ENCODE results near the gene GTF3C5.
"Not testable (repeated sequence)": the region's sequence is repeated elsewhere in the genome, so short reads cannot be mapped to it uniquely, and the experiment has no call there.

The GTF3C5 gene

DNA sequence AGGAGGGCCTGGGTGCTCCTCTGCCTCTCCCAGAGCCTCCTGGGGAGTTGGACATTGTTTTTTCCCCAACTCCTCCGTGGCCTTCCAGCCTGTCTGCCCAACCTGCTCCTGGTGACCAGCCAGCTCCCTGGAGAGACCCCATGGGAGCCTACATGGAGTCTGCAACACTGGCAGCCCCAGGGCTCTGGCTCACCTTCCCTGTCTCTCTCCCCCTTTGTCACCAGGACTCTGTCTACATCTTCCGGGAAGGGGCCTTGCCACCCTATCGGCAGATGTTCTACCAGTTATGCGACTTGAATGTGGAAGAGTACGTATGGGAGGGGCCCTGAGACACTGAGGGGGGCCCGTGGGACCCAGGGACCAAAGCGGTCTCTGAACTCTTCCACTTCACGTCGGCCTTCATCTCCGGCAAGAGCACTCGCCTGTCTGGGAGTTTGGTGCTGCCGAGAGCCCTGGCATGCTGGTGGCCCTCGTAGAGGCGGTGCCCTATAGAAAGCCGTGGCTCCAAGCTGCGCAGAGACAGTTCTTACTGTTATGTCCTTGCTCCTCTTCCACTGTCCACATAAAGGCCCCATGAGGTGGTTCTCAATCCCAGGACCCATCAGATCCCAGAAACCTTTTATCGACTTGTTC is 25.1 kb downstream of the GTF3C5 start:
- Histone ChIP-seq H3K27ac (ENCODE audit: low read length) (no peak overlapping the region), H3K9me3 (ENCODE audit: control insufficient read depth in 2 of 2, low read length in 2 of 2) (no peaks in the 10 kb centered on the region), H3K36me3 (ENCODE audit: control insufficient read depth in 2 of 2, insufficient read depth in 2 of 2, low read length in 2 of 2) (peaks cover 33 to 46% of the 10 kb centered on the region in 2 donors)

DNA sequence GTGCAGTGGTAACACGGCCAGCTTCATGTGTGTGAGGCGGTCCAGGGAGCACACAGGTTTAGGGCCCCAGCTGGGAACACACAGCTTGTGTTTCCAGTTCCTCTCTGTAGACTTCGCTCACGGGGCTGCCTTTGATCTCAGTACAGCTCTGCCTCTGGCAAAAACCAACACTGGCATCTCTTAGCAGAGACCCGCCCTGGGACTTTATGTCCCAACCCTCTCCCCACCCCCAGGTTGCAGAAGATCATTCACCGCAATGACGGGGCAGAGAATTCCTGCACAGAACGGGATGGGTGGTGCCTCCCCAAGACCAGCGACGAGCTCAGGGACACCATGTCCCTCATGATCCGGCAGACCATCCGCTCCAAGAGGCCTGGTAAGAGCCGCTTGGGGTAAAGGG is 25.7 kb downstream of the GTF3C5 start:
- Histone ChIP-seq H3K4me3 (ENCODE audit: low read length in 2 of 2) (no peak overlapping the region), H3K4me1 (ENCODE audit: control insufficient read depth, insufficient read depth, low read length) (peaks cover 2% of the 10 kb centered on the region), H3K9ac (ENCODE audit: low read length in 2 of 2) (no peak overlapping the region), H3K27me3 (ENCODE audit: control insufficient read depth in 1 of 2, insufficient read depth in 2 of 2, low read length in 2 of 2) (no peaks in the 10 kb centered on the region), H3K27ac (ENCODE audit: low read length) (no peak overlapping the region), H3K36me3 (ENCODE audit: control insufficient read depth in 2 of 2, insufficient read depth in 2 of 2, low read length in 2 of 2) (peaks cover 28 to 40% of the 10 kb centered on the region in 2 donors), H3K9me3 (ENCODE audit: control insufficient read depth in 2 of 2, low read length in 2 of 2) (no peaks in the 10 kb centered on the region)

More for the DNA sequence above, 25.1 kb downstream of the GTF3C5 start:
- Histone ChIP-seq H3K4me3 (ENCODE audit: low read length in 2 of 2) (no peak overlapping the region), H3K9ac (ENCODE audit: low read length in 2 of 2) (no peak overlapping the region), H3K4me1 (ENCODE audit: control insufficient read depth, insufficient read depth, low read length) (peaks cover 2% of the 10 kb centered on the region), H3K27me3 (ENCODE audit: control insufficient read depth in 1 of 2, insufficient read depth in 2 of 2, low read length in 2 of 2) (no peaks in the 10 kb centered on the region)

DNA sequence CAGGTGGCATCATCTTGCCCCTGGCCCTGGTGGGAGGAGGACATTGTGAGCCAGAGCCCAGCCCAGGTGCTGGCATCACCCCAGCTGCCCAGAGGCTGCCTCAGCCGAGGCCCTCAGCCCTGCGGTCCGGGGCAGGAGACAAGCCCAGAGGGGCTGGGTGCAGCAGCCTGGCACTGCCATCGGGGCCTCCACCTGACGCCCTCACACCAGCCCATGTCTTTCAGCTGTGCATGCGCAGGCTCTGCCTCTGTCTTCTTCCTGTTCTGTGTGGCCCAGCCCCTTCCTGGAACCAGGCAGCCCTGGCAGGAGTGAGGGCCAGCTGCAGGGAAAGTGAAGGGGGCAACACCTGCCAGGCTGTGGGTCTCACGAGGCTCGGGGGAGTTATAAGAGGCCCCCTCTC is 26.2 kb downstream of the GTF3C5 start:
- no peaks in the 10 kb centered on the region for H3K27me3 ChIP-seq (ENCODE audit: control insufficient read depth in 1 of 2, insufficient read depth in 2 of 2, low read length in 2 of 2)
- H3K36me3 ChIP-seq (ENCODE audit: control insufficient read depth in 2 of 2, insufficient read depth in 2 of 2, low read length in 2 of 2): peaks cover 23 to 36% of the 10 kb centered on the region in 2 donors
- H3K27ac ChIP-seq (ENCODE audit: low read length): no peak overlapping the region
- no peak overlapping the region for H3K4me3 ChIP-seq (ENCODE audit: low read length in 2 of 2)
- no peaks in the 10 kb centered on the region for H3K9me3 ChIP-seq (ENCODE audit: control insufficient read depth in 2 of 2, low read length in 2 of 2)
- peaks cover 2% of the 10 kb centered on the region for H3K4me1 ChIP-seq (ENCODE audit: control insufficient read depth, insufficient read depth, low read length)
- H3K9ac ChIP-seq (ENCODE audit: low read length in 2 of 2): no peak overlapping the region

GRCh38 chr9:133057553-133057952 is 26.8 kb downstream of the GTF3C5 start:
- Histone ChIP-seq H3K4me3 (ENCODE audit: low read length in 2 of 2) (no peak overlapping the region), H3K9me3 (ENCODE audit: control insufficient read depth in 2 of 2, low read length in 2 of 2) (no peaks in the 10 kb centered on the region), H3K27me3 (ENCODE audit: control insufficient read depth in 1 of 2, insufficient read depth in 2 of 2, low read length in 2 of 2) (no peaks in the 10 kb centered on the region), H3K4me1 (ENCODE audit: control insufficient read depth, insufficient read depth, low read length) (peaks cover 2% of the 10 kb centered on the region), H3K36me3 (ENCODE audit: control insufficient read depth in 2 of 2, insufficient read depth in 2 of 2, low read length in 2 of 2) (peaks cover 22 to 34% of the 10 kb centered on the region in 2 donors), H3K9ac (ENCODE audit: low read length in 2 of 2) (no peak overlapping the region), H3K27ac (ENCODE audit: low read length) (no peak overlapping the region)

GRCh38 chr9:133058071-133058470 is 27.3 kb downstream of the GTF3C5 start:
- Histone ChIP-seq H3K4me1 (ENCODE audit: control insufficient read depth, insufficient read depth, low read length) (peaks cover 2% of the 10 kb centered on the region), H3K9ac (ENCODE audit: low read length in 2 of 2) (no peak overlapping the region), H3K27me3 (ENCODE audit: control insufficient read depth in 1 of 2, insufficient read depth in 2 of 2, low read length in 2 of 2) (no peaks in the 10 kb centered on the region), H3K36me3 (ENCODE audit: control insufficient read depth in 2 of 2, insufficient read depth in 2 of 2, low read length in 2 of 2) (peaks cover 22 to 33% of the 10 kb centered on the region in 2 donors), H3K9me3 (ENCODE audit: control insufficient read depth in 2 of 2, low read length in 2 of 2) (no peaks in the 10 kb centered on the region), H3K27ac (ENCODE audit: low read length) (no peak overlapping the region), H3K4me3 (ENCODE audit: low read length in 2 of 2) (no peak overlapping the region)

DNA sequence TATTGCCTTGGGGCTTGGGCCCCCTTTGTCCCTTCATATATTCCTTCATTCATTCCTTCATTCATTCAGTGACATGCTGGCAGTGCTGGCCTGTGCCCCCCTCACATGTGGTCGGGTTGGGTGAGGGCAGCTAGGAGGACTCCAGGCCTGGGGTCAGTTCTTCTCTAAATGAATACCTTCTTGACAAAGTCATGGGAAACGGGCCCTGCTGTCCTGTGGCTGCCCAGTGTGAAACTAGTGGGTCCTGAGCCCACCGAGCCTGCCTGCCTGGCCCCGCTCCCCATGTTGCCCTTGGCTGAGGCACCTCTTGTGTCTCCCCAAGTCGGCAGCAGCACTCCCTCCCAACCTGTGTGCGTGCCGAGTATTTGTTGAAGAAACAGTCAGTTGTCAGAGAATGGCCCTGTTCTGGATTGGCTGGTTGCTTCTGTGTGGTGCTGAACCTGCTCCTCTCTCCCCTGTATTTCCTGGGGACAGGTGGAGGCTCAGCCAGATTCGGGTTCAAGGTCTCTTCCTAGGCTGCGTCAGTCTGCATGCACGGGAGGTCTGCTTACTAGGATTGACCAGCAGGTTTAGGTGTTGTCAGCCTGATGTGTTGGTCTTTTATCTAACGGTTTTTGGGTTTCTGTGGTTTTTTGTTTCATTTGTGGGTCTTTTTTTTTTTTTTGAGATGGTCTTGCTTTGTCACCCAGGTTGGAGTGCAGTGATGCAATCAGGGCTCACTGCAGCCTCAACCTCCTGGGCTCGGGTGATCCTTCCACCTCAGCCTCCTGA is 27.9 kb downstream of the GTF3C5 start:
- peaks cover 20 to 30% of the 10 kb centered on the region in 2 donors for H3K36me3 ChIP-seq (ENCODE audit: control insufficient read depth in 2 of 2, insufficient read depth in 2 of 2, low read length in 2 of 2)
- H3K4me3 ChIP-seq (ENCODE audit: low read length in 2 of 2): no peak overlapping the region
- no peak overlapping the region for H3K9ac ChIP-seq (ENCODE audit: low read length in 2 of 2)
- no peaks in the 10 kb centered on the region for H3K27me3 ChIP-seq (ENCODE audit: control insufficient read depth in 1 of 2, insufficient read depth in 2 of 2, low read length in 2 of 2)
- H3K4me1 ChIP-seq (ENCODE audit: control insufficient read depth, insufficient read depth, low read length): peaks cover 2% of the 10 kb centered on the region
- no peaks in the 10 kb centered on the region for H3K9me3 ChIP-seq (ENCODE audit: control insufficient read depth in 2 of 2, low read length in 2 of 2)
- no peak overlapping the region for H3K27ac ChIP-seq (ENCODE audit: low read length)

- no peaks in the 10 kb centered on the region for H3K27me3 ChIP-seq (ENCODE audit: control insufficient read depth in 1 of 2, insufficient read depth in 2 of 2, low read length in 2 of 2)
- H3K27ac ChIP-seq (ENCODE audit: low read length): no peak overlapping the region
- no peaks in the 10 kb centered on the region for H3K9me3 ChIP-seq (ENCODE audit: control insufficient read depth in 2 of 2, low read length in 2 of 2)
- H3K36me3 ChIP-seq (ENCODE audit: control insufficient read depth in 2 of 2, insufficient read depth in 2 of 2, low read length in 2 of 2): peaks cover 11 to 23% of the 10 kb centered on the region in 2 donors
- H3K4me3 ChIP-seq (ENCODE audit: low read length in 2 of 2): no peak overlapping the region
- peaks cover 2% of the 10 kb centered on the region for H3K4me1 ChIP-seq (ENCODE audit: control insufficient read depth, insufficient read depth, low read length)
- H3K9ac ChIP-seq (ENCODE audit: low read length in 2 of 2): no peak overlapping the region
Observed at GRCh38 chr9:133059623-133060022, 28.8 kb downstream of the GTF3C5 start.

- peaks cover 5 to 16% of the 10 kb centered on the region in 2 donors for H3K36me3 ChIP-seq (ENCODE audit: control insufficient read depth in 2 of 2, insufficient read depth in 2 of 2, low read length in 2 of 2)
- H3K9ac ChIP-seq (ENCODE audit: low read length in 2 of 2): no peak overlapping the region
- no peaks in the 10 kb centered on the region for H3K9me3 ChIP-seq (ENCODE audit: control insufficient read depth in 2 of 2, low read length in 2 of 2)
- no peaks in the 10 kb centered on the region for H3K4me1 ChIP-seq (ENCODE audit: control insufficient read depth, insufficient read depth, low read length)
- no peak overlapping the region for H3K27ac ChIP-seq (ENCODE audit: low read length)
- H3K4me3 ChIP-seq (ENCODE audit: low read length in 2 of 2): no peak overlapping the region
- no peaks in the 10 kb centered on the region for H3K27me3 ChIP-seq (ENCODE audit: control insufficient read depth in 1 of 2, insufficient read depth in 2 of 2, low read length in 2 of 2)
Observed at GRCh38 chr9:133060417-133060841, 29.6 kb downstream of the GTF3C5 start.

DNA sequence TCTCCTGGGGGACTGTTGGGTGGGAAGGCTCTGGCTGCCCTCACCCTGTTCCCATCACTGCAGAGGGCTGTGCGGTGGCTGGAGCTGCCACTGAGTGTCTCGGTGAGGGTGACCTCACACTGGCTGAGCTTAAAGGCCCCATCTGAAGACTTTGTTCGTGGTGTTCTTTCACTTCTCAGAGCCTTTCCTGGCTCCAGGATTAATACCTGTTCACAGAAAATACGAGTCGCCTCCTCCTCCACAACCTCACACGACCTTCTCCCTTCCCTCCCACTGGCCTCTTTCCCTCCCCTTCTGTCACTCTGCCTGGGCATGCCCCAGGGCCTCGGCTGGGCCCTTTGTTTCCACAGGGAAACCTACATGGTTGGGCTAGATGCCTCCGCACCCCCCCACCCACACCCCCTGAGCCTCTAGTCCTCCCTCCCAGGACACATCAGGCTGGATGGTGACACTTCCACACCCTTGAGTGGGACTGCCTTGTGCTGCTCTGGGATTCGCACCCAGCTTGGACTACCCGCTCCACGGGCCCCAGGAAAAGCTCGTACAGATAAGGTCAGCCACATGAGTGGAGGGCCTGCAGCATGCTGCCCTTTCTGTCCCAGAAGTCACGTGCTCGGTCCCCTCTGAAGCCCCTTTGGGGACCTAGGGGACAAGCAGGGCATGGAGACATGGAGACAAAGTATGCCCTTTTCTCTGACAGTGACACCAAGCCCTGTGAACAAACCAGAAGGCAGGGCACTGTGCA is 30.4 kb downstream of the GTF3C5 start:
- H3K27me3 ChIP-seq (ENCODE audit: control insufficient read depth in 1 of 2, insufficient read depth in 2 of 2, low read length in 2 of 2); H3K9ac ChIP-seq (ENCODE audit: low read length in 2 of 2); H3K27ac ChIP-seq (ENCODE audit: low read length); H3K4me3 ChIP-seq (ENCODE audit: low read length in 2 of 2); H3K4me1 ChIP-seq (ENCODE audit: control insufficient read depth, insufficient read depth, low read length); H3K9me3 ChIP-seq (ENCODE audit: control insufficient read depth in 2 of 2, low read length in 2 of 2): not testable (repeated sequence)
- peaks cover 2 to 11% of the 10 kb centered on the region in 2 donors for H3K36me3 ChIP-seq (ENCODE audit: control insufficient read depth in 2 of 2, insufficient read depth in 2 of 2, low read length in 2 of 2)

GRCh38 chr9:133061764-133062145 is 31.0 kb downstream of the GTF3C5 start, which contains the start of gene CEL:
Gene CEL, plus strand, starts transcription at chr9:133061981. Its CDS starts 22 bp downstream, at chr9:133062003.
- H3K9ac ChIP-seq (ENCODE audit: low read length in 2 of 2); H3K27ac ChIP-seq (ENCODE audit: low read length); H3K4me1 ChIP-seq (ENCODE audit: control insufficient read depth, insufficient read depth, low read length); H3K36me3 ChIP-seq (ENCODE audit: control insufficient read depth in 2 of 2, insufficient read depth in 2 of 2, low read length in 2 of 2); H3K9me3 ChIP-seq (ENCODE audit: control insufficient read depth in 2 of 2, low read length in 2 of 2); H3K4me3 ChIP-seq (ENCODE audit: low read length in 2 of 2); H3K27me3 ChIP-seq (ENCODE audit: control insufficient read depth in 1 of 2, insufficient read depth in 2 of 2, low read length in 2 of 2): not testable (repeated sequence)

Data from stomach smooth muscle (tissue), 2 donors.